Fibroblast of skin of left biceps (primary cell): ENCODE data around the gene S100A7A.
A peak's percentile ranks its signal among the peaks of the same experiment; 100 is the strongest.

Experiments
- DNase-seq, 2 experiments: peaks; one replicate each; pipeline ENCODE4 v3.0.0-alpha.2; 2013; ENCODE audit warnings: low read depth in 2 of 2

Gene S100A7A

DNA sequence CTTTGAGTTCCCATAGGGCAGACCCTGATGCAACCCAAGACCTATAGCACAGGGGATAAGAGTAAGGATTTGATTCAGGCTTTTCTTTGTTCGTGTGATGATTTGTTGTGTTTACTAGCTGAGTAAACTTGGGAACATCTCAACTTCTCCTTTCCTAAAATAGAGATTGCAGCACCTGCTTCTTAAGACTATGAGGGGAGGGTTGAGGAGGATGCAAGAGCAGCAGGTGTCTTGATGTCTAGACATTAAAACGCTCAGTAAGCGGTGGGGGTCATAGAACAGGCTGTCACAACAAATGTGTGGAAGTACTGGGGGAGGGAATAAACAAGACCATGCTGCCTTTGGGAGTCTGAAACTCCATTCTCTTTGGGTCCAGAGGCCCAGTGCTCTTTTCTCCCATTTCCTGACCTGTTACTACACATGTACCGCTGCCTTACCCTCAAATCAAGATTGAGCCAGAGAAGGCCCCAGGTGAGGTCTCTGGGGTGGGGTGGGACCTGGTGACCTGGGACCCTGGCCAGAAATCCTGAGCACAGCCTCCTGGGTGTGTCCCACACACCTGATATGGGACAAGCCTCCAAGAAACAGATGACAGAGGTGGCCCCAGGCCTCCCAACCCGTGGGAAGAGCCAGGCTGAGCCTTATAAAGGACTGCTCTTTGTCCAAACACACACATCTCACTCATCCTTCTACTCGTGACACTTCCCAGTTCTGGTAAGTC is at the start of gene S100A7A:
S100A7A (plus strand) TSS at position 671 of the 721 bp plus-strand sequence. CDS start 1,563 bp downstream, outside the sequence.
- DNase-seq: no peak

DNA sequence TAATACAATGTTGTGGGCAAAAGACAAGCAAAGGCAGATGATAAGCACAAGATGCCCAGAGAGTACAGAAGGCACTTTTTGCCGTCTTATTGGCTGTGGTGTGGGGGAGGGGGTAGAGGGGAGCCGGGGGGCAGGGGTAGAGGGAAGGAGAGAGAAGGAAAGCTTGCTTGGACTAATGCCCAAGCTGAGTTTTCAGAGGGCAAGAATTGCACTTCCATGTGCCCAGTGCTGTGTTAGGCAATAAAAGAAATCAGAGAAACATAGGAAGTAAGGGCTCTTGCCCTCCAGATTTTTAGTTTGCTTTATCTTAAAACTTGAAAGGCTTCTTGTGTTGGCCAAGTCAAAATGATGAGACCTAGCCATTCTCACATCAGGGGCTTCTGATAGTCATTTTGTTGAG is 49.2 kb upstream of the S100A7A start:
- no peak for DNase-seq

DNA sequence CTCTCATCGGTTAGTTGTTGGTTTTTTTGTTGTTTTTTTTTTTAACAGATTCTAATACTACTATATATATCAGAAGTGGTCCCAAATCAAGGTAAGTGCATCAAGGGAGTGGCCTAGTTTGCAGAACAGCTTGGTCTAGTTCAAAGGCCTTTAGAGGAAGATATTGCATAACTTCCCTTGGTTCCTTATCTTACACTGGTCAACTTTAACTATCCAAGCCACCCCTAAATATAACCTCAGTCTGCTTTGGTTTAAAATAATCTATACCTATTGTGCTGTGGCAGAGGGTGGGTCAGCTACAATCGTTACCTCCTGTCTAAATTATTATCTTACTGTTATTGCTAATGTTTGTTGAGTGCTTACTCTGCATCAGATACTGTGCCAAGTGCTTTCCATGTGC is 47.8 kb upstream of the S100A7A start:
- no peak for DNase-seq

DNA sequence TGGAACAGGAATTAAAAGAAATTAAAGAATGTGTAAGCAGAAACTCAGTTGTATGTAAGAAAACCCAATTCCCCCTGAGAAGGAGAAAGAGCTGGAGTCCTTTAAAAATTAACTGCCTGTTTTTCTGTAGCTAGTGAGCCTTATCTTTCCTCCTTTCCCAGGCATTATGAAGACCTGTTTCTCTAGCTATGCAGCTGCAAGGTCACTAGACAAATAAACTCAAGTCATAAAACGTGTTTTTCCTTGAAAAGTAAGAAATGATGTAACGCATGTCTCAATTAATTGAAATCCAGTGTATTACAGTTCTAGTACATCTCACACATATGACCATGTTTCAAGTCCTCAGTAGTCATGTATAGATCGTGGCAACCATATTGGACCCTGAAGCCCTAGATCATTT is 46.2 kb upstream of the S100A7A start:
- DNase-seq: no peak

DNA sequence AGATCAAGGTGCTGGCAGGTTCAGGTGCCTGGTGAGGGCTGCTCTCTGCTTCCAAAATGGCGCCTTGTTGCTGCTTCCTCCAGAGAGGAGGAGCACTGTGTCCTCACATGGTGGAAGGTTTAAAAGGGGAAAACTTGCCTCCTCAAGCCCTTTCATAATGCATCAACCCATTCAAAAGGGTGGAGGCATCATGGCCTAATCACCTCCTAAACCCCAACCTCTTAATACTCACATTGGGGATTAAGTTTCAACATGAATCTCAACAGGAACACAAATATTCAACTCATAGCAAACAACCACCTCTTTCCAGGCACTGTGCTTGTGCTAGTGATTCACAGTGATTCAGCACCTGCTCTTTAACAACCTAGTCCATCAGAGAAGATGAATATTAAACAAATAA is 45.1 kb upstream of the S100A7A start:
- DNase-seq: no peak

DNA sequence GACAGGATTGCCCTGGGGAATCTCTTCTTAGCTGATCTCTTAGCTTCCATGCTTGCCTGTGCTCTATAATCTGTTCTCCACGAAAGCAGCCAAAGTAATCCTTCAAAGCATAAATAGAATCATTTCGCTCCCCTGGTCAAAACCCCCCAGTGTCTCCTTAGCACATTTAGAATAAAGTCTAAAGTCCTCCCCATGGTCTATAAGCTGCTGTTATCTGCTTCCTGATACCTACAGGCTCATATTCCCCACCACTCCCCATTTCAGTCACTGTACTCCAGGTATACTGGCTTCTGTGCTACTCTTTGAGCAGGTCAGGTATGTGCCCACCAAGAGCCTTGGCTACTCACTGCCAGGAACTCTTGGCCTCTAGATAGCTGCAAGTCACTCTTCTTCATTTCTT is 43.7 kb upstream of the S100A7A start:
- DNase-seq: no peak

DNA sequence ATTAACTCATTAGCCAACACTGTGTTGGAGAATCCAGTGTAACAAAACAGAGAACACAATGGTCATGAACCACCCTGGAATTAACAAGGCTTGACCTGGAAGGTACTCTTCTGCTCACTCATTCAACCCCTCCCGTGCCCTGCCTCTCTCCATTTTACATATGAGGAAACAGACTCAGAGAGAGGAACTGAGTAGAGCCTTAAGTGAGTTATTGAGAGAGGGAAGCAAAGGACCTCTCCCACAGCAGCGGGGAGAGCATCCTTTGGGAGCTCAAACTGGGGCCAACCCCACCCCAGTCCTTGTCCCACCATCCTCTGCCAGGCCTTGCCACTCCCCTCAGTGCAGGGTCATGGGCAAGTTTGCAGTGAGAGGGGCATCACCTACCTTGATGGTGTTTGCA is 42.2 kb upstream of the S100A7A start:
- no peak for DNase-seq

DNA sequence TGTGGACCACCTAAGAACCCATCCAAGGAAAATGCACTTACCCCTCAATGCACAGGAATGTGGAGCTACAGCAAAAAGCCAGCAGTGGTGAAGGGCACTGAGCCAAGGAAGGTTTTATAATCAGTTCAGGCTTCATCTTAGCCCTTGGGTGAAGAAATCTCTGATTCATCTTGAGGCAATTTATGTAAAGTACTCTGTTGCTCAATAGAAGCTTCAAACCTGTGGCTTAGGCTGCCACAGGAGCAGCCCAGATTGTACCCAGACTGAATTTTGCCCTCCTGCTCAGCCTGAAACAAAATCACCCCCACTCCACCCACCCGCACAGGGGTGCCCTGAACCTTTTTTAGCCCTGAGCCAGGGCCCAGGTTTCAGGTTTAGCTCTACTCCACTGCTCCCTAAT is 40.8 kb upstream of the S100A7A start, which contains the start of gene S100A12:
S100A12 (minus strand) TSS at position 111 of the 400 bp plus-strand sequence. CDS start 1,029 bp downstream, outside the sequence.
- peak; percentile 53 to 58 for DNase-seq

DNA sequence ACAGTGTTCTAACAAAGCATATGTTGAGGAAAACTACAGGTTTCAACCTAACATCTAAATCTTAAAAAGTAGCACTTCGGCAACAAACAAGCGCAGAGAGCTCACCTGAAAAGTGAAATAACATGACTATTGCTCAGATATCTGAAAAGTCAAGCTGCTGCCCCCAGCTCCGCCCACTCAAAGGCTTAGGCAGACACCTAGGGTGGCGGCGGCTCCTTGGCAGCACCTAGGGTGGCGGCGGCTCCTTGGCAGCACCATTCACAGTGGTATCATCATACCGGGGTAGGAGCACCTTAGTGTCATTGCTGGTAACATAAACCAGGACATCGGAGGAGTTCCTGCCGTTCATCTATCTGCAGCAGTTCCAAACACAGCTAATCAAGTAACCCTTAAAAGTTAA is 36.7 kb upstream of the S100A7A start:
- no peak for DNase-seq

DNA sequence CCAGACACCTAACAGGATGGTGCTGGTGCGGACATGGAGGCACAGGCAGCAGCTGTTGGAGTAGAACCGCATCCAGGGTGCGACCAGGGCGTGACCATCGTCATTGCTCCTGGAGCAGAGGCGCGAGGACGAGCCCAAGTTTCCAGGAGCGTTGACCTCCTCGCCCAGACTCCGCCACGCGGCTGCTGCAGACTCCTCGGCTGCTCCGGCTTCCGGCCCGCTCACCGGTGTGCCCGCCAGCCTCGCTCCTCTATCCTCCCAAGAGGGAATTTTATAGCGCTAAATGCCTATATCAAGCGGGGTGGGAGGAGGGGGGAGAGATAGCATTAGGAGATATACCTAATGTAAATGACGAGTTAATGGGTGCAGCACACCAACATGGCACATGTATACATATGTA is 35.6 kb upstream of the S100A7A start:
- no peak for DNase-seq

DNA sequence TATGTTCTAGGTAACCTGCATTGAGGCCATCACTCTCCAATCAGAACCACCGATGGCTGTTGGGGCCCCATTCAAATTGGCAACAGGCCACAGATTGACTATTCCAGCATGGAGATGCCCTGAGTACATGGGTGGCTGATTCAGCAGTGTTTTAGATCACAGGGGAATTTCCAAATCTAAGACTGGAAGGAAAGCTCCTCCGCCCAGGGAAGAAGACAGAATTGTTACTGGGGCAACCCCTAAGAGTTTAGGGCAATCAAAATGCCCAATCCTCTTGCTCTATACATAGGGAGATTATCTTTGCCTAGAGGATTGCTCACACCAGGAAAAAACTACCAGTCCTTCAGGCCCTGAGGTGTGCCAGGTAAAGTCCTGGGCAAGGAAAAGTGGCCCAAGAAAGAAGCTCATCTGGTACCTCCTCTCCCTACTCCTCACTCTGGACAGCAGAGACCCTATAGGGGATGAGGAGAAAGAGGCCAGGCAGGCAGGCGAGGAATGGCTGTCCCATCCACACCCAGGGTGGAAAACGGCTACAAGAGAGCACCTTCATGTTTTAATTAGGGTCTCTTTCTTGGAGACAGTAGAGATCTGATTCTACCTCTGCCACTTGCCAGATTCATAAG is 31.3 kb upstream of the S100A7A start:
- no peak for DNase-seq

DNA sequence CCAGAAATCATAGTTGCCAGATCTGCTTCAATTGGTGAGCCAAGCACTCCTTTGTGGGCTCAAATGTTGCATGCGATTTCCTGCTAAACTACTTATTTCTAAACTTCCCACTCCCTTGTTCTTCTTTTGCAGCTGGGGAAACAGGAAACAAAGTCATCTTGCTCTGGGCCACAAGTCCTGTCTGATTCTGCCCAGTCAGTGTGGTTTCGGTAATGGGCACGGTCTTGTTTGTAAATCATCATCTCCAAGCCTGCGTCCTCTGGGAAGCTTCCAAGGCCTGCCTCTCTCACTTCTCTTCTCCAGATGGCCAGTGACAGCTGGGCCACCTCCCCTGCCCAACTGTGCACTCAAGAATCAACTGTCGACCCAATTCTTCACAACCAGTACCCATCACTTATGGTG is 29.8 kb upstream of the S100A7A start:
- no peak for DNase-seq

DNA sequence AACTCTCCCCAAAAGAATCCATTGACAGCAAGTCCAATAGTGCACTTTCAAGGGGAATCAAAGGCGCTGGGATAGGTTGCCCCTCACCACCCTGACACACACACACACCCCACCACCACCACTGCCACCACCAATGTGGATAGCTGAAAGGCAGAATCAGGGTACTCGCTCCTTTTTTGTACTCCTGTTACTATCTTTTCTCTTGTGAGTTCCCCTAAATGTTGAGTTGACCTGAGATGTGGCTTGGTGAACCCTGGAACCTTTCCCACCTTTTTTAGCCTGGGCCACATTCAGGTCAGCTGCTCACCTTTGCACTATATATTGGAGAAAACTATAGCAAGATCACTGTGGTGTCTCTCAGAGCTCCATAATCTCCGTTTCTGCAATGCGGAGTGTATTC is 29.3 kb upstream of the S100A7A start:
- DNase-seq: no peak

DNA sequence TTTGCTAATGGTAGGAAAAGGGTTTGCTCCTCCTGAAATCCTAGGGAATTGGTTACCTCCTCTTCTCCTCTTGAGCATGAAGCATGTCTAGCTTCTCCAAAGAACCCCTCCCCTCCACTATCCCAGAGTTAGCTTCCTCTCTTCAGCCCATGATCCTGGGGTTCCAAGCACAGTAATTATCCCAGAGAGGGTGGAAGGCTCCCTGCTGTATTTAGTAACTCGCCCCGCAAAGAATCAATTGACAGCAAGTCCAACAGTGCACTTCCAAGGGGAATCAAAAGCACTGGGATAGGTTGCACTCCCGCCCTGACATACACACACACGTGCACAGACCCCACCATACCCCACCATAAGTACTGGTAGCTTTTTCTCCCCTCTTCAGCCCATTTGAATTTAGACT is 28.5 kb upstream of the S100A7A start:
- DNase-seq: no peak

DNA sequence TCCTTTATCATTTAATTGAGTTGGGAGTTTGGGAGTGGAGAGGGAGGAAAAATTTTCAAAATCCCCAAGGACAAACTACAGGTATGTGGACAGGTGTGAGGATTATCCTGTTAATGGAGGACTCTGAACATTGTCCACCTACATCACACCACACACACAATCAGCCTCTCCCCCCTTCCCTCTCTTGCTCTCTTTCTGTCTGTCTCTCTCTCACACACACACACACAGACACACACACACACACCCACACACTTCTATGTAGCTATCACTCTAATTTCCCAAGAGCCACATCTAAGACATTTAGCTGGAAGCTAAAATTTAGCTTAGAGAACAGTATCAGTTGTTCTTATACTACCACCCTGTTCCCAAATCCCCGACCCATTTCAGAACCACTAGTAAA is 26.9 kb upstream of the S100A7A start:
- no peak for DNase-seq

DNA sequence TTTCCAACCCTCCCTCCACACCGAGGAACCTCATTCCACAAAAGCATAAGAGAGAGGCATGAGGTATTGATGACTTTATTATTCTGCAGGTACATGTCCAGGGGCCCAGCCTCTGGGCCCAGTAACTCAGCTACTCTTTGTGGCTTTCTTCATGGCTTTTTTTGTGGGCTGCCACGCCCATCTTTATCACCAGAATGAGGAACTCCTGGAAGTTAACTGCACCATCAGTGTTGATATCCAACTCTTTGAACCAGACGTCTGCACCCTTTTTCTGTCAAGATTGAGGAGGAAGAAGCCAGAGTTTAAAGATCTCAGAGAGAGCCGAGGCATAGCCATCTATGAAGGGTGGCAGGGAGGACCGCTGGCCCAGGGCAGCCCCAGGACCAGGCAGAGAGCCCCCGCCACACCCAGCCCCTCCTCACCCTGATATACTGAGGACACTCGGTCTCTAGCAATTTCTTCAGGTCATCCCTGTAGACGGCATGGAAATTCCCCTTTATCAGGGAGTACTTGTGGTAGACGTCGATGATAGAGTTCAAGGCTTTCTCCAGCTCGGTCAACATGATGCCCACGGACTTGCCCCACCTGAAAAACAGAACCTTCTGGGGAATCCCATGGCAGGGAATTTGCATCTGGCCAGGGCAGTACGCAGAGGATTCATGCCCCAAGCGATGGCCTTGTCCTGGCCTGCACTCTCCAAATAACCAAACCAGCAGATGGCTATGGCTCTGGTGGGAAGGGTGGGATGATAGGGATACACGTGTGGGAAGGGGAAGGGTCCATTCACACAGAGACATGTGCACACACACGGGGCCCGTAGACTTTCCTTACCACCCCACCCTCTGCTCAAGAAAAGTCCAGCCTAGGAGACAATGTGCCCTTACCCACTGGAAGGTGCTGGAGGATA is 26.1 kb upstream of the S100A7A start:
- DNase-seq: no peak

DNA sequence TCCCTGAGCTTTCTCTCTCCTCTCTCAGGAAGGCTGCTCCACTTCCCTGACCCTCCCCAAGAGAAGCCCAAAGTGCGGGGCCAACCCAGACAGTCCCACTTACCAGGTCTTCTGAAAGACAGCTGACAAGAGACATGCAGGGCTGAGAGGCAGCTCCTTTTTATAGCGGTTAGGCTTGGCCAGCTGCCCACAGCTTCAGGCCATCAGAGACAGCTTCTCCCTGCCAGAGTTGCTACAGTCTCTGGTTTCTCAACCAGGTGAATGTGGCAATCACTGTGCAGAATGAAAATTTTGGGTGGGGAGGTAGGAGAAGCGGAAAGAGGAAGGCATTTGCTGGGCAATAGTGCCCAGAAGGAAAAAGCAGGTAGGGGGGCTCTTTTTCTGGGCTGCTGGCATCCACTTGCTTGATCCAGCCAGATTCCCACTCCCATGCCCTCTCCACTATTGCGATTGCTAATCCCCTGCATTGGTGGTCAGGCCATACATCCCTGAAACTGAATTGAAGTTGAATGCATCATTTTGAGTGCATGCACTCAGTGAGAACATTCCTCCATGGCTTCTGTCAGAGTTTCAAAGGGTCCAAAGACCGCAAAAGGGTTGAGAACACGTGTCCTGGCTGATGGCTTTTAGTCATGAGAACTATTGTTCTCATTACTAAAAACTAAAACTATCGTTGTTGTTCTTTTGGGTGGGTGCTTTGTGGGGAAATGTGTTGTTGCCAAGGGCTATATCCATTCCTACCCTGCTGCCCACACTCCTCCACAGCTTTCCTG is 25.2 kb upstream of the S100A7A start, which contains the start of gene S100A8:
S100A8 (minus strand) TSS at position 136 of the 773 bp plus-strand sequence. CDS start 538 bp downstream, outside the sequence.
- no peak for DNase-seq

DNA sequence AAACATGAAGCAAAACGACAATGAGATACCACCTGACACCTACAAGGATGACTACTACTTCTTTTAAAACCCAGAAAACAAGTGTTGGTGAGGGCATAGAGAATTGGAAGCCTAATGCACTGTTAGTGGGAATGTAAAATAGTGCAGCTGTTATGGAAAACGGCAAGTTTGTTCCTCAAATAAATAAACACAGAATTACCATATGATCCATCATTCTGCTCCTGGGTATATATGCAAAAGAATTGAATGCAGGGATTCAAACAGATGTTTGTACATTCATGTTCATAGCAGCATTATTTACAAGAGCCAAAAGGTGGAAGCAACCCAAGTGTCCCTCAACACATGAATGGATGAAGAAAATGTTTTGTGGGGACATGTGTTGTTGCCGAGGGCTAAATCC is 24.1 kb upstream of the S100A7A start:
- DNase-seq: no peak

DNA sequence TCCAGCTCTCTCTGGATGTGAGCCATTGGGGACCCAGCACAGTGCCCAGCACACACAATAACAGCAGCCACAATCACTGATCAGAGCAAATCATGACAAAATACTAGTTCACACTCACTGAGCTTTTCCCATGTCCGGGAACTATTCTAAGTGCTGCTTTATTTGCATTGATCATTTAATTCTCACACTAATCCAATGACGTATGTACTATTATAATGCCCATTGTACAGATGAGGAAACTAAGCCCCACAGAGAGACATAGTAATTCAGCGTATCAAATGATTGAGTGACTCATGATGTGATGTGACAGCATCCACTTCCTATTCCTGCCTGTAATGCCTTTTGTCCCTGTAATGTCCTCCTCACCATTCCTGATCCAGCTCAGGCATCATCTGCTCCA is 23.5 kb upstream of the S100A7A start:
- DNase-seq: no peak

DNA sequence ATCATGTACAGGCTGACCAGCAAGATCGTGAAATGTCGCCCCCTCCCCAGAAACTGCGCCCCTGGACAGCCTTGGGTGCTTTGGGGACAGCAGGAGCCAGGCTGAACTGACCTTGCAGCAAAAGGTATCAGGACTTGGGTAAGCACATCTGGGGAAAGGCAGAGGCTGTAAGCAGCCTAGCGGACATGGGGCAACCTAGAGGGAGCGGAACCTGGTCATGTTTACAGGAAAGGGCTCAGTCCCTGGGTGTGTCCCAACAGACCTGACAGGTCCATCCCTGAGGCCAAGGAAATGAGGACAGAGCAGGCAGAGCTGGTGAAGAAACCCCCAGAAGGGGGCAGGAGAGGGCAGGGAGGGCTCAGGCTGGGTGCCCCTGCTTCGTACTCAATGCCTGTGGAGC is 22.4 kb upstream of the S100A7A start:
- no peak for DNase-seq

DNA sequence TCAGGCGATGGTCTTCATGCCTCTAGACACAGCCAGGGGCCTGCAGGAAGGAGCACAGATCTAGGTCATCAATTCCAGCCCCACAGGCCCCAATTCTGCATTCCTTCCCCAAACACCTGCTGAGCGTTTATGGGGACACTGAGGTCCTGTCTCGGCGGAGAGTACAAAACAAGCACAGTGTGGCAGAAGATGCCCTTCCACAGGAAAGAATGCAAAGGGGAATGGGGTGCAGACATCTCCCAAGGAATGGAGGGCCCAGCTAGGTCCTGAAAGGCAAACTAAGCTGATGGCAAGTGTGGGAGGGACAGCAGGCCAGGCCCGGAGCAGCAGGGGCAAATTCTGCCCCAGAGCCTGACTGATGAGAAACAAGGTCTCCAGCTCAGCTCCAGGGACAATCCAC is 21.9 kb upstream of the S100A7A start:
- no peak for DNase-seq
